Lung microvascular endothelial cell (primary cell): Measurements from ENCODE around the gene CHCHD4. TPM values are rescaled to one million over a fixed set of nuclear protein-coding genes. Genes with fewer than 3 reads are reported as not detected.
"Not testable (repeated sequence)": the region's sequence is repeated elsewhere in the genome, so short reads cannot be mapped to it uniquely, and the experiment has no call there.

Source experiments
- DNase-seq, 2 donors: peaks; one replicate each; pipeline versions ENCODE4 v3.0.0 to v3.0.0-alpha.2; 2010; ENCODE audit warnings: low read depth in 2 of 2
- total RNA-seq: library from RNA; depleted of rRNA; stranded (reverse); fragments of >200 nt; gene quantifications from 2 replicates; pipeline ENCODE4 v1.2.1, GENCODE V29; 2014

Gene CHCHD4
- total RNA-seq, 1 donor from 2014 or later, result 13.1 TPM

DNA sequence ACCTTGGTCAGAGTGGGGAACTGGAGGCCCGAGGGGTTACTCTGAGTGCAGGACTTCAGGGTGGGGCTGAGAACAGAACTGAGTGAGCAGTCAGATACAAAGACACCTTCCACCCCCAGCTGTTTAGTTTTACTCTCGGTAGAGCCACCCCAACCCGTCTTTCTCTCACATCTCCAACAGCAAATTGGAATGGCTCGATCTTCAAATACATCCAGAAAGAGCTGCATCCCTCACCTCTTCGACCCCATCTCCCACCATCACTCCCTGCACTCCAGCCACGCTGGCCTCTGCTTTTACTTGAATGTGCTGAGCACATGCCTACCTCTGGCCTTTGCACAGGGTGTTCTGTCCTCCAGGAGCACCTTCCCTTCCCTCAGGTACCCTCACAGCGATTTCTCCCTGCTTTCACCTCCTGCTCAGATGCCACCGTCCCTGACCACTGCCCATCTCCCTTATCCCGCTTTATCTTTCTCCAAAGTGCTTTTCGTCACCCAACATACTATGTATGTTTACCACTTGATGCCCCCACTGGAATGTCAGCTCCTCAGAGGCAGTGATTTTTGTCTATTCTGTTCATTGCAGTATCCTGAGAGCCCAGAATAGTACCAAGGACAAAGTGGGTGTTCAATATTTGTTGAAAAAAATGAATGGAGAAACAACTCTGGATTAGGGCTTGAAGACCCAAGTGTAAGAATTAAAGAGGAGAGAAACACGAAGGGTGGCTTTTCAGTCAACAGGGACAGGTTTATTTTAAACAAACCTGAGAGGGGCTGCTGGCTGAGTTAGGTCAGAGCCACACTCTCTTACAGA is 4.4 kb downstream of the CHCHD4 start:
- no peak for DNase-seq

DNA sequence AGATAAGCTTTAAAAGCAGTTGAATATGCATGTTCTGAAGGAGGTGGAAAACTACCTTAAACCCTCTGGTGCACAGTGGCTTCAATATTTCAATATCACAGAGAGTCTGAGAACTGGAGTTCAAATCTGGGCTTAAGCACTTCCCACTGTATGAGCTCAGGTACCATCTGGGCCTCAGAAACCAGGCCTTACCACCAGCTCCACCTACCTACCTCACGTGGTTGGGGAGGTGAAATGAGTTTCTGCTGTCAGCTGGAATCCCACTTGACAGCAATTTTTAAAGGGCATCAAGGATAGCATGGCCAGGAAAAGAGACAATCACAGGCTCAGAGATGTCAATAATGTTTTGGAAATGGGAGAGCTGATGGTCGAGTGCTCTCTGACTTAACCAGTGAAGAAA is 5.0 kb downstream of the CHCHD4 start:
- DNase-seq, result no peak

DNA sequence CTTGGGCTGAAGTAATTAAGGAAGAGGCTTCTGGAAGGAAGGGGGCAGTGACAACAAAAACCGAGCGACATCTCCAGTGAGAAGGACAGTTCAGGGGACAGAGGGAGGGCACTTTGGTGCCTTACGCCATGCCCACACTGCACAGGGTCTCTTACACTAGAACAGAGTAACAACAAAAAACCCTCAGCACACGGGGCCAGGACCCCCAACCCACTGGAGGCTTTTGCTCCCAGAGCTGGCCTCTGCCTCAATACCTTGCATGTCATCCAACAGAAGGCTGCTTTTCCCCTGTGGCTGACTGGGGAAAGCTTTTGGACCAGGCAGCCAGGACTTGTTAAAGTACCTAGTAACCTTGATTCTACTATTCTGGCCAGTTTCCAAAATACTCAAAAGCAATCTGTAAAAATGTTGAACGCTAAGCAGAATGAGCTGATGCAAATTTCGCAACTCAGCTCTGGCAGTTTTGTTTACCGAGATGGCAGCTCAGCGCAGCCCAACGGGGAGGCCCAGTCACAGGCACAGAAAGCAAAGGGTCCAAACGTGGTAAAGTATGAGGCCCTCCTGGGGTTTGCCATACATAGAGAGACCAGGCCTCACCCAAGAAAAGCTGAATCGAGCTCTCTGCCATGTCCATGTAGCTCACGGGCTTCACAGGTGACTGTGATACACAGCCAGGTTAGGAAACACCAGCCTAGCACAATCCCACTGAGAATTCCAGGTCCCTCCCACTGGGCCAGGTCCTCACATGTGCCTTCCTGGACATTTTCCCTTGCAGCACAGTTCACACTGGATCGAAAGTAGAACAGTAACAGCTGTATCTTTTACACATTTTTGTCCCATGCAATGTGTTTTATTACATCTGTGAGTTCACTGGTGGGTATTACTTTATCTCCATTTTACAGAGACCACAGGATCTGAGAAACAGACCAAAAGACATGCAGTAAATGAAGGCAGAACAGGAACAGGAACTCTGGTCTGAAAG is 6.0 kb downstream of the CHCHD4 start:
- peak in 1 of 2 donors; percentile 25 for DNase-seq

DNA sequence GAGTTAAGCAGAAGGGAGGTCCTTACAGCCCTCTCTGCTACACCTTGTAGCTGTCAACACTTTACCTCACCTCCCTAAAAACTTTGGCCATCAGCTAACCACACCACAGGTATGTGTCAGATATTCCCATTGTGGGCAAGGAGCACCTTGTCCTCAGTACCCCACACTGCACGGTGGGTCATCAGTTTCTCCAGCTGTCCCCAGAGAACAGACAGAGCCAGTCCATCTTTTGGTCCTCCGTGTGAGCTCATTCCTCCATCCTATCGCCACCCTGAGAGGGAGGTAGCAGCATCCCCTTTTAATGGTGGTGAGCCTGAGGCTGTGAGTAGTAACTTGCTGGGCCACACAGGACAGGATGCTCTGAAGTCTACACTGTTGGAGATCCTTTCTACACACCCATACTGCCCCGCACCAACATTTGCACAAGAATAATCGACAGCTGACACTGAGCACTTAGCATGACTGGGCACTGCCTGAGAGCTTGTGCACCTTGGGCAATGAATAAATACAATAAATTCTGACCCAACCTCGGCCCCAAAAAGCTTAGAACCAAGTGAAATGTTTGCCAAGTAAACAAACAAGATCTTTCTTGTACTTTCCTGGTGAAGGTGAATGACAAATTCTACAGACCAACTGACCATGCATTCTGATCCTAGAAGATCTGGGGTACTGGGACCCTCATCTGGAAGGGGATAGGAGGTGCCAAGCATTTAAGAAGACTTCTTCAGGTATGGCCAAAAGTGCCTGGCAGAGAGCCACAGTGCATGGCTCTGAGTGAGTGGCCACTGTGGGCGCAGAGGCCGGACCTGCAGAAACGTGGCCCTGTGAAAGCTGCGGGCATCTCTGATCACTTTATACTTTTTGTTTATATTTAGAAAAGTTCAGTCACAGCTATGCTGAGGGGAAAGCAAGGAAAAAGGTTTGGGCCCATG is 6.9 kb downstream of the CHCHD4 start:
- DNase-seq, result no peak

DNA sequence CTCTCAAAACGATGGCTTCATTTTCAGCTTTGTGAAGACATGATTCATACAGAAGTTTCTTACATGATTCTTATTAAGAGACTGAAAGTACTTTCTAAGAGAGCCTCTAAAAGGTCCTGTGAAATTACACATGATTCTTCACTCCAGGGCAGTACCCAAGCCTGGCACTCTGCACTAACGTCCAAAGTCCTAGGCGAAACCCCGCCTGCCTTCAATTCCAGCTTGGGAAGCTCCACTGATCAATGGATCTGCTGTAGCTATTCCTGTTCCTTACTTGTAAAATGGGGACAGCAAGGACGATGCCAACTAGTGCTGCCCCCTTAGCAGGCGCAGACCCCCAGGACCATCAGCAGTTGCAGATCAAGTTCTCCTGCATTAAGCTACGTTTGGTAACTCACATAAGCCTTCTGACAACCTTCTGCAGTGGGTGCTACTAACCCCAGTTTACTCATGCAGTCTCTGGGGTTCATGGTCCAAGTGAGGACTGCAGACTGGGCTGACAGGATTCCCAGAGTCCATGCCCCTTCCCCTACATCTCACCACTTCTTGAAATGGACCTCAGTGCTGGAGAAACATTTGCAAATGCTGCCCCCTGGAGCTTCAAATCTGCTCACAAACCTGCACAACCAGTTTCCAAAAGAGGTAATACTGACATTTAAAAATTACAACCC is 10.6 kb downstream of the CHCHD4 start:
- peak in 1 of 2 donors; percentile 18 for DNase-seq

DNA sequence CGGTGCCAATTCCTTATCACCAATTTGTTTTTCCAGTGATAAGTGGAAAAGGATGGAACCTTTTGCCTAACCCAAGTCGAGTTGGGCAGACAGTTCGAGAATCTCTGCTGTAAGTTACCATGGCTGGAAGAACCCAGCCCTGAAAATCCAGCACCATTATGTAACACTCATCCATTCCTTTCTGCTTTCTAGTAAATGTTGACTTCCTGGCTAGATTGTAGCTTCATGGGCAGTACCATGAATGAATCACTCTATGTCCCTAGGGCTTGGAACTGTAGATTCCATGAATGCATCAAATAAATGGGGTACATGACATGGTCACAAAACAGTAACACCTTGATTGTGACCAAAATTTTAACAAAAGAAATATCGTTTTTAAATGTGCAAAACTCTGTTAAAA is 14.0 kb downstream of the CHCHD4 start:
- no peak for DNase-seq

DNA sequence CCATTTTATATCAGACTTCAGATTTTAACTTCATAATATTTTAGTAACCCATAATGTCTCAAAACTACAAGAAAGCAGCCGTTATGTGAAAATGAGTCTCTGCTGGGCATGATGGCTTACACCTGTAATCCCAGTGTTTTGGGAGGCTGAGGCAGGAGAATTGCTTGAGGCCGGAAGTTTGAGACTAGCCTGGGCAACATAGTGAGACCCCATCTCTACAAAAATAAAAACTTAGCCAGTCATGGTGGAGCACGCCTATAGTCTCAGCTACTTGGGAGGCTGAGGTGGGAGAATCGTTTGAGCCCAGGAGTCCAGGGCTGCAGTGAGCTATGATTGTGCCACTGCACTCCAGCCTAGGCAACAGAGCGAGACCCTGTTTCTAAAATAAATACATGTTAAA is 14.8 kb downstream of the CHCHD4 start:
- DNase-seq, result not testable (repeated sequence)

DNA sequence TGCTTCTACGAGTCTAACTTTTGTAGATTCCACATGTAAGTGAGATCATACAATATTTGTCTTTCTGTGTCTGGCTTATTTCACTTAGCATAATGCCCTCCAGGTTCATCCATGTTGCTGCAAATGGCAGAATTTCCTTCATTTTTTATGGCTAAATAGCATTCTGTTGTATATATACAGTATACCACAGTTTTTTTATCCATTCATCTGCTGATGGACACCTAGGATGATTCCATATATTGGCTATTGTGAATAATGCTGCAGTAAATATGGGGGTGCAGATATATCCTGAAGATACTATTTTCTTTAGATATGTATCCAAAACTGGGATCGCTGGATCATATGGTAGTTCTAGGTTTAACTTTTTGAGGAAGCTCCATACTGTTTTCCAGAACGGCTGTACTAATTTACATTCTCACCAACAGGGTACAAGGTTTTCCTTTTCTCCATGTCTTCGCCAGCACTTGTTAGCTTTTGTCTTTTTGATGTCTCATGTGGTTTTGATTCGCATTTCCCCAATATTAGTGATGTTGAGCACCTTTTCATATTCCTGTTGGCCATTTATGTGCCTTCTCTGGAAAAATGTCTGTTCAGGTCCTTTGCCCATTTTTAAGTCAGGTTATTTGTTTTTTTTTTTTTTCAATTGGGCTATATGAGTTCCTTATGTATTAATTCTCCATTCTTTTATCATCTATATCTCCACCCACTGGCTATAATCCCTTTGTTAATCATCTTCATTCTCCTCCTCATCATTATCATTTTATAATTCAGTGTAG is 26.9 kb downstream of the CHCHD4 start:
- no peak for DNase-seq

DNA sequence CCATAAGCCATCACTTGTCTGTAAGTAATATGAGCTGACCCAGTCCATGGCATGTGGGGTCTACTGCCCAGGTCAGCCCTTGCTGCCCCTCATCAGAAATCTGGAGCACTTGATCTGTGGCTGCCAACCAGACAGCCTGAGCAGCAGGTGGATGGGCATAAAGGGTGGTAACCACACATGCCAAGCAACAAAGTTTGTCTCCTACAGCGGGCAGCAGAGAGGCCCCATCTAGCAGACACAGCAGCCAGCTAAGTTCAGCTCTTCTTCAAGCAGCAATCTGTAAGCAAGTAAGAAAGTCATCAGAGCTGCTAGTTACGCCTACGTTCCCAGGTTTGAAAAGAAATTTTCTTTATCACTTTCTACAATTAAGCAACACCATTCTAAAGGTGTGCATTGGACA is 27.9 kb downstream of the CHCHD4 start:
- no peak for DNase-seq

DNA sequence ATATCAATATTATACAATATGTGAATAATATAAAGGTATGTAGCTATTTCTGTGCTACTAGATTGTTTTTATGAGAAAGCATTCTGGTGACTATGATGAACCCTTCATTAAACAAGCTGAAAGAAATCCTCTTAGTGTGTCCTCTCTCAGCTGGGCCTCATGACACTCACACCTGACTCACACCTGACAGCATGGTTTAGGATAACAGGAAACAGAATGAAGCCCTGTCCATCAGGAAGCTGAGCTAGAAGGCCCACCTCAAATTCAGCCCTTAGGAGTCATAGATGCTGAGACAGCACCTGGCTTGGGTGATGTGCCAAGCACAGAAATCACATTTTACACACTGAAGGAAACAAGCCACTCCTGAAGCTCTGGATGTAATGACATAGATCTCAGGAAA is 30.8 kb downstream of the CHCHD4 start:
- DNase-seq, result no peak

DNA sequence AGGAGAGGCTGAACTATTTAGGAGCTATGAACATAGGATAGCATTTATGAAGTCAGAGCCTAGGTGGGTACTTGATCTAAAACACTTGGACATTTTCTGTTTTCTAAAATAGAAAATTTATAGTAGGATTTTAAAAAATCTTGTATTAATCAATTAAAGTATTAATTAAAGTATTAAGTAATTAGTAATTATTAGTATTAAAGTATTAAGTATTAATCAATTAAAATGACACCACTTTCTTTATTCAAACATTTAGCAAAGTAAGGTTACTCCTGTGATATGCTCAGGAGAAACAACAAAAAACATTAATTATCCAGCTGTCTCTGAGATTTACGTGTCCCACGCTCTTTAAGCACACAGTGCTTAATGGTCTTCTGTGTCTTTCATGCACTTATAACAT is 32.2 kb downstream of the CHCHD4 start:
- no peak for DNase-seq

DNA sequence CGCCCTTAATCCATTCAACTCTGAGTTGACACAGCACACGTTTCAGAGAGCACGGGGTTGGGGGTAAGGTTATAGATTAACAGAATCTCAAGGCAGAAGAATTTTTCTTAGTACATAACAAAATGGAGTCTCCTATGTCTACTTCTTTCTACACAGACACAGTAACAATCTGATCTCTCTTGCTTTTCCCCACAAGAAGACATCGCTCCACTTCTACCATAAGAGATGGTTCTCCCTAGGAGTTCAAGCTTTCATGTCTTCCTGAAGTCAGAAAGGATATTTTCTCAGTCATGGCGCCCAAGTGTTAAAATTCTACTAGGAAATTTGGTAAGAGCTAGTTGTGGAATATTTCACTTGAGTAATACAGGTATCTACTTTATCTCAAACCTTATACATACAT is 32.7 kb downstream of the CHCHD4 start:
- not testable (repeated sequence) for DNase-seq

DNA sequence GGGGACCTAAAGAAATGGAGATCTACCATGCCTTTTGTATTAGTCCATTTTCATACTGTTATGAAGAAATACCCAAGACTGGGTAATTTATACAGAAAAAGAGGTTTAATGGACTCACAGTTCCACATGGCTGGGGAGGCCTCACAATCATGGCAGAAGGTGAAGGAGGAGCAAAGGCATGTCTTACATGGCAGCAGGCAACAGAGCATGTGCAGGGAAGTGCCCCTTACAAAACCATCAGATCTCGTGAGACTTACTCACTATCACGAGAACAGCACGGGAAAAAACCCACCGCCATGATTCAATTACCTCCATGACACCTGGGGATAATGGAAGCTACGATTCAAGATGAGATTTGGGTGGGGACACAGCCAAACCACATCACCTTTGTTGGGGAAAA is 37.2 kb downstream of the CHCHD4 start:
- DNase-seq, result not testable (repeated sequence)

DNA sequence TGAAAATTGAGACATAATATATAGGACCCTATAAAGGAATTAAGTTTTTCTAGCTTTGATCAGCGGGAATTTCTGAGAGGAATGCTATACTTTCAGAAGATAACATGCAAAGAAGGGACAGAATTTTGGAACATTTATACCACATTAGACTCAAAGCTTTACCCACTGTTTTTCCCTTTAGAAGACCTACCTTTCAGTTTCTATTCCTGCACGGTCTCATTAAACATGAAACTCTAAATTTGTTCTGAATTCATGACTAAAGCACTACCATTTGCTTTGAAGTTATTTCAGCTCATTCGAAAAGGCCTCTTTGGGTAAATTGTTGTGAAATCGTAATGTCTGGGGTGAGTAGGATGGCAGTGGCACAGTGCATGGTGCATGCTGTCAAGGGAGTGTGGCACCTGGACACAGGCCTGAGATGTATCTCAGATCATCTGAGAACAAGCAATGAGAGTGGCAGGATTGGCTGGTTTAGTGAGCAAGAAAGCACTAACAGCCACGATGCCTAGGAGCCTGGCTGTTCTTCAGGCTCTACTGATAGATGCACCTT is 42.5 kb downstream of the CHCHD4 start:
- no peak for DNase-seq

DNA sequence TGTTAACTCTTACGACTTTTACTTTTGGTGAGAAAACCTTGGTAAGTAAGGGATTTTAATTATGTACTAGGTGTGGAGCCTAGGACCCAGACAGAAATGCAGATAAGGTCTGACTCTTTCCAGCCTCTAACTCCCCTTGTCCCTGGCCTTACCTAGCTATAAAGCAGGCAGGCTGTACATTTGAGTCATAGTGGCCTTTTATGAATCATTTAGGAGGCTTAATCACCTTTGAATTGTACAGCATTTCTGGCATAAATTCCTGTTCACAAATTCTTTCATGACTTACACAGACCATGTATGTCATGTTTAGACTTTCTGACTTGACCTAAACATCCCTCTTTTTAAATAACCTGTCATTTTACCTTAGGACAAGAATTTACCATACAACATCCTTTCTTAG is 47.4 kb downstream of the CHCHD4 start:
- DNase-seq, result no peak

DNA sequence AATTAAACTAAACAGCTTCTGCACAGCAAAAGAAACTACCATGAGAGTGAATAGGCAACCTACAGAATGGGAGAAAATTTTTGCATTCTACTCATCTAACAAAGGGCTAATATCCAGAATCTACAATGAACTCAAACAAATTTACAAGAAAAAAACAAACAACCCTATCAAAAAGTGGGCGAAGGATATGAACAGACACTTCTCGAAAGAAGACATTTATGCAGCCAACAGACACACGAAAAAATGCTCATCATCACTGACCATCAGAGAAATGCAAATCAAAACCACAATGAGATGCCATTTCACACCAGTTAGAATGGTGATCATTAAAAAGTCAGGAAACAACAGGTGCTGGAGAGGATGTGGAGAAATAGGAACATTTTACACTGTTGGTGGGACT is 49.4 kb downstream of the CHCHD4 start:
- DNase-seq, result not testable (repeated sequence)

DNA sequence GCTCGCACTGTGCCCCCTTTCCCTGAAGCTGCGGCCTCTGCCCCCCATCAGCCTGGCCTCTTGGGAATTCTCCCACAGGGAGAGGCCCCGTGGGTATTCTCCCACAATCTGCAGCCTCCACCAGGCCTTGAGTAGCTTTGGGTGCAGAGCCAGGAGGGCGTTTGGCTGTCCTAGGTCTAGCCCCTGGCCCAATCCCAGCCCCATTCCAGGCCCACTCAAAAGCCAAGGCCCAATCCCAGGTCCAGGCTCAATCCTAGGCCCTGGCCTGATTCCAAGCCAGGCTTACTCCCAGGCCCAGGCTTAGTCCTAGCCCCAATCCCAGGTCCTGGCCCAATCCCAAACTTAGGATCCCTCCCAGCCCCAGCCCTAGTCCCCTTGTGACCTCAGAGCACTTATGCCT is 59.8 kb downstream of the CHCHD4 start:
- no peak for DNase-seq

DNA sequence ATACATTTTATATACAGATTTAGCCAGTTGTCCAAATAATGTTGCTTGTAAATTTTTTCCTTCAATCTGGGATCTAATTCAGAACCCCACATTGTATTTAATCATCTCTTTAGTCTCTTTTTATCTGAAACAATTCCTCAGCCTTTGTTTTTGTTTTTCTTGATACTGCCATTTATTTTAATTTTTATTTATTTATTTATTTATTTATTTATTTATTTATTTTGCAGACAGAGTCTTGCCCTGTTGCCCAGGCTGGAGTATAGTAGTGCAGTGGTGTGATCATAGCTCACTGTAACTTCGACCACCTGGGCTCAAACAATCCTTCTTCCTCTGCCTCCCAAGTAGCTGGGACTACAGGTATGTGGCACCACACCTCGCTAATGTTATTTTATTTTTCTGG is 61.5 kb downstream of the CHCHD4 start:
- no peak for DNase-seq
